ENCODE results near the gene LYSMD4.

- no peak for TF ChIP-seq CTCF (conservative IDR thresholded peaks at IDR 0.05; ENCODE audit: low read depth, low read length)
- TF ChIP-seq EZH2 (IDR thresholded peaks at IDR 0.05; ENCODE audit: low read length, unreplicated experiment), result no peak
- TF ChIP-seq EZH2phosphoT487 (IDR thresholded peaks at IDR 0.05; ENCODE audit: borderline replicate concordance, low read length), result no peak
These were observed 19.8 kb upstream of the LYSMD4 start for GRCh38 chr15:99753066-99753465.

All from PC-3 (cell line).